Erythroblast (primary cell): Measurements from ENCODE around the gene MTCL1.

ENCODE experiments used
- GATA1 ChIP-seq: IDR thresholded peaks from 2 replicates; pipeline ENCODE4 v1.6.1; 2011; ENCODE audit warnings: low read depth, mild to moderate bottlenecking, control low read depth, low read length, moderate library complexity
- POLR2A ChIP-seq: IDR thresholded peaks from 2 replicates; pipeline ENCODE4 v1.6.1; 2011; ENCODE audit warnings: mild to moderate bottlenecking, low read length

DNA sequence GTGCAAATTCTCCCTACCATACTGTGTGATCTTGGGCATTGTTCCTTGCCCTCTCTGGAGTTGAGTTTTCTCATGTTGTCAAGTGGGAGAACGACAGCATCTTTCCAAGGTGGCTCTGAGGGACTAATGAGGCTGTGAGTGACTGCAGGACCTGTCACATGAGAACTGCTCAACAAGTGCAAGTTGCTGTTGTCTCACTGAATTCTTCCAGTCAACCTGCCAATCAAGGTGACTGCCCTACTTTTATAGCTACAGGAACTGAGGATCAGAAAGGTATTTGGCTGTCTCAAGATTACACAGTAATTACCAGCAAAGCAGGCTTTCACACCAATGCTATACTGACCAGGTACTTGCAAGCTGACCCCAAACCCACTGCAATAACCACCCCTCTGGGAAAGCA, 137.6 kb downstream of the MTCL1 start:
- TF ChIP-seq POLR2A, result no peak
- no peak for TF ChIP-seq GATA1
